Endothelial cell of umbilical vein (primary cell): ENCODE measurements around the gene CNTNAP2. TPM values are rescaled to one million over a fixed set of nuclear protein-coding genes. Genes with fewer than 3 reads are reported as not detected.

Experiments
- BruUV-seq: library from RNA; stranded (reverse); fragments of 400-500 nt; replicated peaks from 2 replicates; lab custom pipeline; 2021; lab: Mats Ljungman, UMichigan
- CTCF ChIA-PET: fragments of 300-600, 350-600 bp; sonication (Branson Sonifier 250); formaldehyde crosslinking; loops from one replicate; lab custom pipeline; 2021; ENCODE audit warnings: antibody characterized with exemption, inconsistent platforms; lab: Charles Lee
- POLR2A ChIA-PET: fragments of 300-600, 350-600 bp; sonication (Branson Sonifier 250); formaldehyde crosslinking; loops from one replicate; lab custom pipeline; 2021; ENCODE audit warnings: antibody characterized with exemption, inconsistent platforms; lab: Charles Lee
- DNase-seq: peaks from one replicate; pipeline ENCODE4 v3.0.0-alpha.2; 2011; ENCODE audit warnings: low read depth, low spot score
- FAIRE-seq: peaks from 2 replicates; lab custom pipeline; 2011; peaks lifted over from hg19 to GRCh38; lab: Jason Lieb, UNC
- H2AFZ ChIP-seq: 2 replicates; pipeline ENCODE4 v1.6.0; 2012; ENCODE audit warnings: low read depth, low read length, control low read depth, inconsistent platforms
- H3K27ac ChIP-seq: 2 replicates; pipeline ENCODE4 v1.5.1; 2011; ENCODE audit warnings: low read depth, mild to moderate bottlenecking, control low read depth, low read length, moderate library complexity; ENCODE audit not compliant: insufficient read depth
- H3K27me3 ChIP-seq, 2 experiments: 2 replicates each; pipeline versions ENCODE4 v1.6.0 to v1.6.1; 2011; ENCODE audit warnings: low read length in 2 of 2, mixed read lengths in 1 of 2; ENCODE audit not compliant: control insufficient read depth in 2 of 2, insufficient read depth in 2 of 2
- H3K36me3 ChIP-seq, 2 experiments: 2 replicates in 1 of 2; 3 replicates in 1 of 2; pipeline ENCODE4 v1.5.1; 2011; ENCODE audit warnings: low read length in 2 of 2, mild to moderate bottlenecking in 1 of 2, moderate library complexity in 1 of 2; ENCODE audit not compliant: control insufficient read depth in 2 of 2, insufficient read depth in 2 of 2; ENCODE audit errors: extremely low read depth in 1 of 2
- H3K4me1 ChIP-seq: 3 replicates; pipeline ENCODE4 v1.5.1; 2011; ENCODE audit warnings: mild to moderate bottlenecking, low read length; ENCODE audit not compliant: control insufficient read depth, insufficient read depth; ENCODE audit errors: extremely low read depth
- H3K4me2 ChIP-seq: 2 replicates; pipeline ENCODE4 v1.6.1; 2011; ENCODE audit warnings: low read length, control low read depth, mixed read lengths; ENCODE audit not compliant: insufficient read depth
- H3K4me3 ChIP-seq, 3 experiments: fragments of 200-600 bp in 1 of 3; sonication (generic), shearing (Covaris generic) in 1 of 3; replicated peaks in 1 of 3; 2 replicates each; pipeline ENCODE4 v1.5.1; 2011 to 2016; ENCODE audit warnings: control low read depth in 3 of 3, low read length in 3 of 3, mild to moderate bottlenecking in 2 of 3, inconsistent platforms in 1 of 3, low read depth in 1 of 3, moderate library complexity in 1 of 3; ENCODE audit not compliant: insufficient read depth in 1 of 3
- H3K79me2 ChIP-seq: 2 replicates; pipeline ENCODE4 v1.6.0; 2012; ENCODE audit warnings: low read length, inconsistent platforms; ENCODE audit not compliant: control insufficient read depth, insufficient read depth
- H3K9ac ChIP-seq: replicated peaks from 2 replicates; pipeline ENCODE3; 2011; ENCODE audit warnings: low read length, control low read depth; ENCODE audit not compliant: insufficient read depth; ENCODE audit errors: extremely low read depth
- H3K9me1 ChIP-seq: replicated peaks from 3 replicates; pipeline ENCODE4 v1.6.0; 2011; ENCODE audit warnings: mild to moderate bottlenecking, low read length; ENCODE audit not compliant: control insufficient read depth, insufficient read depth; ENCODE audit errors: extremely low read depth
- H3K9me3 ChIP-seq: replicated peaks from 2 replicates; pipeline ENCODE4 v1.5.1; 2012; ENCODE audit warnings: low read length, inconsistent platforms; ENCODE audit not compliant: control insufficient read depth, insufficient read depth
- H4K20me1 ChIP-seq: replicated peaks from 2 replicates; pipeline ENCODE3; 2011; ENCODE audit warnings: mild to moderate bottlenecking, low read length; ENCODE audit not compliant: control insufficient read depth, insufficient read depth; ENCODE audit errors: extremely low read depth
- EZH2 ChIP-seq: IDR thresholded peaks from 2 replicates; pipeline ENCODE4 v1.6.1; 2012; ENCODE audit warnings: borderline replicate concordance, low read depth, mild to moderate bottlenecking, moderate library complexity, low read length, inconsistent platforms; ENCODE audit not compliant: severe bottlenecking
- FOS ChIP-seq: IDR thresholded peaks from 2 replicates; pipeline ENCODE4 v1.6.1; 2011; ENCODE audit warnings: mild to moderate bottlenecking, low read length, moderate library complexity, borderline replicate concordance; ENCODE audit not compliant: insufficient read depth
- GATA2 ChIP-seq: IDR thresholded peaks from 2 replicates; pipeline ENCODE4 v1.7.0; 2011; ENCODE audit warnings: low read depth, mild to moderate bottlenecking, moderate library complexity, mixed read lengths, low read length; ENCODE audit not compliant: insufficient read length, insufficient read depth
- JUN ChIP-seq: IDR thresholded peaks from 2 replicates; pipeline ENCODE4 v1.6.1; 2011; ENCODE audit warnings: borderline replicate concordance, low read depth; ENCODE audit not compliant: insufficient read length, insufficient read depth
- MYC ChIP-seq: IDR thresholded peaks from one replicate; pipeline ENCODE4 v1.6.1; 2011; ENCODE audit warnings: mild to moderate bottlenecking, low read depth, low read length
- POLR2A ChIP-seq: IDR thresholded peaks from 2 replicates; pipeline ENCODE4 v1.6.1; 2012; ENCODE audit warnings: low read depth, mild to moderate bottlenecking, control low read depth, low read length
- POLR2AphosphoS5 ChIP-seq: IDR thresholded peaks from 2 replicates; pipeline ENCODE4 v1.6.1; 2012; ENCODE audit warnings: low read depth, mild to moderate bottlenecking, control low read depth, low read length, moderate library complexity; ENCODE audit not compliant: insufficient read depth
- dilution Hi-C: fragments of 300-500 bp; cut with MboI; formaldehyde crosslinking; loops from one replicate; pipeline ENCODE4 v1.15.0; 2019; ENCODE audit warnings: low sequenced_read_pairs; ENCODE audit not compliant: extremely low pct_ligation_motif_present
- intact Hi-C: fragments of 100-400 bp; cut with micrococcal nuclease; formaldehyde crosslinking; loops from one replicate; pipeline ENCODE4 v1.10.0; 2022
- polyA plus RNA-seq, 4 experiments: library from polyadenylated mRNA; depleted of rRNA in 3 of 4; stranded (reverse) in 3 of 4; unstranded in 1 of 4; fragments of >200 nt; gene quantifications; 2 replicates each; pipeline versions ENCODE4 v1.2.1 to v1.2.3, GENCODE V29; 2011 to 2012; ENCODE audit warnings: missing spikeins in 1 of 4
- total RNA-seq: library from RNA; stranded (reverse); gene quantifications from 2 replicates; pipeline ENCODE4 v1.2.3, GENCODE V29; 2021
- TF ChIP-seq, protein P1 (sequence below), 2 donors: IDR thresholded peaks; 1 replicate in 1 of 2; 2 replicates in 1 of 2; pipeline ENCODE4 v1.5.1; 2011; ENCODE audit warnings: low read length in 2 of 2, mild to moderate bottlenecking in 2 of 2, moderate library complexity in 2 of 2, control low read depth in 1 of 2, inconsistent platforms in 1 of 2, low read depth in 1 of 2; ENCODE audit not compliant: insufficient read depth in 1 of 2; ENCODE audit errors: extremely low read depth in 1 of 2
- TF ChIP-seq, protein P2 (sequence below): IDR thresholded peaks from 2 replicates; pipeline ENCODE4 v1.6.1; 2011; ENCODE audit not compliant: insufficient read depth, insufficient read length

Gene CNTNAP2
- total and polyA plus RNA-seq, 2 donors (not counting 3 experiments of a cell fraction or from before 2014, with no cell fraction given), result not detected

DNA sequence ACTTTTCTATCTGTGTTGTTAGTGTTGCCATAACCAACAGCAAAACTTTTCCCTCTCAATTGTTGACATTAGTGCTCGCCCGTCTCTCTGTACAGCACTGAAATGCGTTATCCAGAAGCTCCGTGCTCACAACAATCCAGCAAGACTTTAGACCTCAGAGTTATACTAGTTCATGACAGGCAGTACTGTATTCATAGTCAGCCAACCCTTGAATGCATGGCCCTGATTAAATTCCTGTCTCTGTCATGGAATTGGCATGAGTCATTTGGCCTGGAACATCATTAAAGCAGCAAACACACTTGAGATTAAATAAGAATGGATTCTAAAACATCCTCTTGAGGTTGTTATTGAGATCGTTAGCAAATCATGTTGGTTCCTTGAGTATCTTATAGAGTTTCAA, 2068.4 kb downstream of the CNTNAP2 start:
- DNase-seq (no peak), FAIRE-seq (no peak)
- dilution Hi-C loops (no loop called here), intact Hi-C loops (no loop called here)
- ChIA-PET POLR2A (no interaction called here), CTCF (no interaction called here)
- no peaks in the 10 kb centered on the region for H3K36me3 ChIP-seq
- peaks cover 12% of the 10 kb centered on the region for H3K9me3 ChIP-seq
- H2AFZ ChIP-seq, result no peak overlapping the region
- H4K20me1 ChIP-seq, result no peaks in the 10 kb centered on the region
- no peaks in the 10 kb centered on the region for H3K4me1 ChIP-seq
- no peak overlapping the region for H3K4me3 ChIP-seq
- BruUV-seq, result no TSS peak
- H3K4me2 ChIP-seq, result no peak overlapping the region
- no peak overlapping the region for H3K9ac ChIP-seq
- H3K9me1 ChIP-seq, result no peaks in the 10 kb centered on the region
- H3K27ac ChIP-seq, result no peak overlapping the region
- no peaks in the 10 kb centered on the region for H3K79me2 ChIP-seq
- TF ChIP-seq POLR2AphosphoS5 (no peak), EZH2 (no peak), MYC (no peak), FOS (no peak), GATA2 (no peak), POLR2A (no peak), JUN (no peak)
- TF ChIP-seq, protein P1, sequence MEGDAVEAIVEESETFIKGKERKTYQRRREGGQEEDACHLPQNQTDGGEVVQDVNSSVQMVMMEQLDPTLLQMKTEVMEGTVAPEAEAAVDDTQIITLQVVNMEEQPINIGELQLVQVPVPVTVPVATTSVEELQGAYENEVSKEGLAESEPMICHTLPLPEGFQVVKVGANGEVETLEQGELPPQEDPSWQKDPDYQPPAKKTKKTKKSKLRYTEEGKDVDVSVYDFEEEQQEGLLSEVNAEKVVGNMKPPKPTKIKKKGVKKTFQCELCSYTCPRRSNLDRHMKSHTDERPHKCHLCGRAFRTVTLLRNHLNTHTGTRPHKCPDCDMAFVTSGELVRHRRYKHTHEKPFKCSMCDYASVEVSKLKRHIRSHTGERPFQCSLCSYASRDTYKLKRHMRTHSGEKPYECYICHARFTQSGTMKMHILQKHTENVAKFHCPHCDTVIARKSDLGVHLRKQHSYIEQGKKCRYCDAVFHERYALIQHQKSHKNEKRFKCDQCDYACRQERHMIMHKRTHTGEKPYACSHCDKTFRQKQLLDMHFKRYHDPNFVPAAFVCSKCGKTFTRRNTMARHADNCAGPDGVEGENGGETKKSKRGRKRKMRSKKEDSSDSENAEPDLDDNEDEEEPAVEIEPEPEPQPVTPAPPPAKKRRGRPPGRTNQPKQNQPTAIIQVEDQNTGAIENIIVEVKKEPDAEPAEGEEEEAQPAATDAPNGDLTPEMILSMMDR (IDR thresholded peaks at IDR 0.05; ENCODE audit: extremely low read depth in 1 of 2, insufficient read depth in 1 of 2, low read depth in 1 of 2, low read length in 2 of 2), result no peak
- TF ChIP-seq, protein P2, sequence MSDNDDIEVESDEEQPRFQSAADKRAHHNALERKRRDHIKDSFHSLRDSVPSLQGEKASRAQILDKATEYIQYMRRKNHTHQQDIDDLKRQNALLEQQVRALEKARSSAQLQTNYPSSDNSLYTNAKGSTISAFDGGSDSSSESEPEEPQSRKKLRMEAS, result no peak
- H3K27me3 ChIP-seq, result no peaks in the 10 kb centered on the region
